Heart left ventricle (tissue), 16 donors: ENCODE results near the gene NPAS2. TPM values are rescaled to one million over a fixed set of nuclear protein-coding genes. Genes with fewer than 3 reads are reported as not detected.

Experiments
- ATAC-seq, 4 donors: fragments of 200-7000 bp; cut with Tn5 transposase; one replicate each; pipeline ENCODE4 v1.9.1; 2020 to 2022; ENCODE audit warnings: moderate library complexity in 4 of 4, mild to moderate bottlenecking in 3 of 4, moderate number of reproducible peaks in 1 of 4
- DNase-seq, 5 donors: peaks; one replicate each; pipeline ENCODE4 v3.0.0-alpha.2; 2020
- H3K27ac ChIP-seq, 12 donors: fragments of 200-600 bp; sonication (generic) in 4 of 12; one replicate each; pipeline versions ENCODE4 v1.5.0 to v1.8.0; 2016 to 2022; ENCODE audit warnings: mild to moderate bottlenecking in 2 of 12
- H3K27me3 ChIP-seq, 9 donors: fragments of 200-600 bp; sonication (generic) in 2 of 9; one replicate each; pipeline versions ENCODE4 v1.5.1 to v1.8.0; 2016 to 2022; ENCODE audit warnings: mild to moderate bottlenecking in 3 of 9
- H3K36me3 ChIP-seq, 9 donors: fragments of 200-600 bp; sonication (generic) in 2 of 9; one replicate each; pipeline versions ENCODE4 v1.5.0 to v1.8.0; 2018 to 2022; ENCODE audit warnings: mild to moderate bottlenecking in 2 of 9
- H3K4me1 ChIP-seq, 12 donors: fragments of 200-600 bp; sonication (generic) in 4 of 12; one replicate each; pipeline versions ENCODE4 v1.5.0 to v1.8.0; 2016 to 2022; ENCODE audit warnings: mild to moderate bottlenecking in 3 of 12
- H3K4me3 ChIP-seq, 12 donors: fragments of 200-600 bp; sonication (generic) in 4 of 12; one replicate each; pipeline versions ENCODE4 v1.5.0 to v1.8.0; 2017 to 2022; ENCODE audit warnings: mild to moderate bottlenecking in 9 of 12, moderate library complexity in 4 of 12
- H3K9me3 ChIP-seq, 12 donors: fragments of 200-600 bp; sonication (generic) in 4 of 12; one replicate each; pipeline versions ENCODE4 v1.5.0 to v1.8.0; 2016 to 2022; ENCODE audit warnings: mild to moderate bottlenecking in 1 of 12
- POLR2A ChIP-seq, 2 donors: fragments of 450-650 bp; IDR thresholded peaks; one replicate each; pipeline ENCODE4 v1.6.1; 2017; ENCODE audit warnings: antibody characterized with exemption in 2 of 2, mild to moderate bottlenecking in 2 of 2, moderate library complexity in 2 of 2
- WGBS, 4 donors: extraction: QIAGEN DNeasy Blood & Tissue Kit in 2 of 4; methylation state at CpG; one replicate each; pipeline versions ENCODE4 v1.1.5 to v1.1.7; 2013 to 2018; 5-methylcytosine and 5-hydroxymethylcytosine counted together
- intact Hi-C, 10 donors: fragments of 100-400 bp; cut with DNase I; formaldehyde crosslinking; loops; one replicate each; pipeline versions ENCODE4 v1.11.1 to v1.14.2; 2022
- polyA plus RNA-seq, 2 donors: library from polyadenylated mRNA; stranded (reverse); fragments of 200-250 nt; gene quantifications; one replicate each; pipeline ENCODE4 v1.2.3, GENCODE V29; 2013
- total RNA-seq, 9 donors: library from RNA; depleted of rRNA in 2 of 9; stranded (reverse); fragments of >200 nt in 2 of 9; fragmentation: NEBNext Ultra II Directional in 3 of 9; extraction: Animal tissue kit (Norgen Biotek cat#: 25700) in 3 of 9; gene quantifications; one replicate each; pipeline versions ENCODE4 v1.1.0 to v1.2.4, GENCODE V29; 2016 to 2023
- TF ChIP-seq, protein P1 (sequence below), 12 donors: fragments of 200-600 bp; sonication (generic) in 4 of 12; IDR thresholded peaks; one replicate each; pipeline versions ENCODE4 v1.5.0 to v1.8.0; 2018 to 2022; ENCODE audit warnings: antibody characterized with exemption in 12 of 12, mild to moderate bottlenecking in 5 of 12
- donor health status: ischemic (EF 13 %, LVEDD 7.1; RV severe dilation, severe dysfunction).
- donor health status: healthy with polysubstance abuse.
- donor health status: DM: no; HTN: yes; CAD: no.
- donor health status: DM: no; HTN: no; CAD: no.
- donor health status: ischemic (EF 25% LVEDD 6.9; RV normal size, moderate dysfunction).
- donor health status: ischemic (EF 25% LVEDD 5.7; RV mildly dilated, moderate dysfunction).
- donor health status: healthy.
- donor health status: DM: yes; HTN: yes; CAD: no.
- donor health status: ischemic (EF 35%, LVEDD 5.7; RV mildly dilated, moderate dysfunction).
- donor health status: nonischemic (EF 11% LVEDD 7.7; RV severe dilation, severe dysfunction).
- donor health status: DM: yes; HTN: yes; CAD: no.
- donor health status: PGD.
- donor health status: ischemic (EF 29% LVEDD 5.4; RV normal size, mild dysfunction).
- donor health status: nonischemic (EF 23%, LVEDD 6.1; RV moderate dilation, normal function).

The NPAS2 gene
- total and polyA plus RNA-seq, 11 donors: 28.2 to 144 (median 43.3) TPM

DNA sequence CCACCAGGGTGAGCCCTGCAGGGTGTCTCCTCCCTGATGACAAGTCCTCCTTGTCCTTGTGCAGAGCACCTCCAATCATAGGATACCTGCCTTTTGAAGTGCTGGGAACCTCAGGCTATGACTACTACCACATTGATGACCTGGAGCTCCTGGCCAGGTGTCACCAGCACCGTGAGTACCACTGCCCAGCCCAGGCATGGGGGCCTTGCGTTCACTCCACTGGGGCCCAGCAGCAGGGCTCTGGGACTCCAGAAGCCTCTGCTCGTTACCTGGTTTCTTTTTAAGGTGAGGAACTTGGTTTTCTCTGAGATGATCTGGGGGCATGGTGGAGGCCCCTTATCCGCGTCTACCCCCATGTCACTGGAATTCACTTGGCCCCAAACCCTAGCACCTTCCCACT is 145.7 kb downstream of the NPAS2 start:
- H3K27me3 ChIP-seq: no peaks in the 10 kb centered on the region
- intact Hi-C loops: no loop called here
- H3K4me1 ChIP-seq: peaks cover 0 to 14% (median 7%) of the 10 kb centered on the region in 12 donors
- WGBS, 4 donors: 96 to 99% (median 98%) methylated on average over 5 of the region's 5 CpGs
- TF ChIP-seq, protein P1, sequence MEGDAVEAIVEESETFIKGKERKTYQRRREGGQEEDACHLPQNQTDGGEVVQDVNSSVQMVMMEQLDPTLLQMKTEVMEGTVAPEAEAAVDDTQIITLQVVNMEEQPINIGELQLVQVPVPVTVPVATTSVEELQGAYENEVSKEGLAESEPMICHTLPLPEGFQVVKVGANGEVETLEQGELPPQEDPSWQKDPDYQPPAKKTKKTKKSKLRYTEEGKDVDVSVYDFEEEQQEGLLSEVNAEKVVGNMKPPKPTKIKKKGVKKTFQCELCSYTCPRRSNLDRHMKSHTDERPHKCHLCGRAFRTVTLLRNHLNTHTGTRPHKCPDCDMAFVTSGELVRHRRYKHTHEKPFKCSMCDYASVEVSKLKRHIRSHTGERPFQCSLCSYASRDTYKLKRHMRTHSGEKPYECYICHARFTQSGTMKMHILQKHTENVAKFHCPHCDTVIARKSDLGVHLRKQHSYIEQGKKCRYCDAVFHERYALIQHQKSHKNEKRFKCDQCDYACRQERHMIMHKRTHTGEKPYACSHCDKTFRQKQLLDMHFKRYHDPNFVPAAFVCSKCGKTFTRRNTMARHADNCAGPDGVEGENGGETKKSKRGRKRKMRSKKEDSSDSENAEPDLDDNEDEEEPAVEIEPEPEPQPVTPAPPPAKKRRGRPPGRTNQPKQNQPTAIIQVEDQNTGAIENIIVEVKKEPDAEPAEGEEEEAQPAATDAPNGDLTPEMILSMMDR (IDR thresholded peaks at IDR 0.05): no peak
- TF ChIP-seq POLR2A (IDR thresholded peaks at IDR 0.05): no peak
- no peak overlapping the region for H3K4me3 ChIP-seq
- H3K27ac ChIP-seq: no peak overlapping the region
- no peak for DNase-seq
- peaks cover 0 to 61% (median 30%) of the 10 kb centered on the region in 9 donors for H3K36me3 ChIP-seq
- ATAC-seq: no peak
- H3K9me3 ChIP-seq: no peaks in the 10 kb centered on the region

DNA sequence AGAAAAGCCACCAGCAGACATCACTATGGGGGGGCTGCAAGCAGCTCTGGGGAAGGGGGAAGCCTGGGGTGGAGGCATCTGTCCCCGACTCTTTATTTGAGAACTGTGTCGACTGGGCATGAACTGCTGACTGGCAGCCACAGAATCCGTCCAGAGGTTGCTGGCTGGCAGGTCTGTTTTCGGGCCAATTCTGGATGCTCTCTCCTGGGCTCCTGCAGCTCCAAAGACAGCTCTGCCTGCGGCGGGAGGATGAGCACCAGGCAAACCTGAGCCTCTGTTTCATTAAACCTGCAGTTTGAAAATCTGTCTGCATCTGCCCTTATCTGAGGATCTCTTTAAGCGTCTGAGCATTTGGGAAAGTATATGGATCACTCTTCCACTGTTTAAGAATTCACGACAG is 147.8 kb downstream of the NPAS2 start:
- H3K36me3 ChIP-seq: peaks cover 0 to 82% (median 48%) of the 10 kb centered on the region in 9 donors
- 83 to 91% (median 90%) methylated on average over 8 of the region's 8 CpGs for WGBS, 4 donors
- H3K4me1 ChIP-seq: peaks cover 0 to 5% (median 0%) of the 10 kb centered on the region in 12 donors
- intact Hi-C loops: no loop called here
- H3K9me3 ChIP-seq: no peaks in the 10 kb centered on the region
- H3K4me3 ChIP-seq: no peak overlapping the region
- TF ChIP-seq, protein P1 (IDR thresholded peaks at IDR 0.05): no peak
- no peak for TF ChIP-seq POLR2A (IDR thresholded peaks at IDR 0.05)
- no peak for ATAC-seq
- no peak overlapping the region for H3K27ac ChIP-seq
- DNase-seq: no peak
- H3K27me3 ChIP-seq: no peaks in the 10 kb centered on the region

DNA sequence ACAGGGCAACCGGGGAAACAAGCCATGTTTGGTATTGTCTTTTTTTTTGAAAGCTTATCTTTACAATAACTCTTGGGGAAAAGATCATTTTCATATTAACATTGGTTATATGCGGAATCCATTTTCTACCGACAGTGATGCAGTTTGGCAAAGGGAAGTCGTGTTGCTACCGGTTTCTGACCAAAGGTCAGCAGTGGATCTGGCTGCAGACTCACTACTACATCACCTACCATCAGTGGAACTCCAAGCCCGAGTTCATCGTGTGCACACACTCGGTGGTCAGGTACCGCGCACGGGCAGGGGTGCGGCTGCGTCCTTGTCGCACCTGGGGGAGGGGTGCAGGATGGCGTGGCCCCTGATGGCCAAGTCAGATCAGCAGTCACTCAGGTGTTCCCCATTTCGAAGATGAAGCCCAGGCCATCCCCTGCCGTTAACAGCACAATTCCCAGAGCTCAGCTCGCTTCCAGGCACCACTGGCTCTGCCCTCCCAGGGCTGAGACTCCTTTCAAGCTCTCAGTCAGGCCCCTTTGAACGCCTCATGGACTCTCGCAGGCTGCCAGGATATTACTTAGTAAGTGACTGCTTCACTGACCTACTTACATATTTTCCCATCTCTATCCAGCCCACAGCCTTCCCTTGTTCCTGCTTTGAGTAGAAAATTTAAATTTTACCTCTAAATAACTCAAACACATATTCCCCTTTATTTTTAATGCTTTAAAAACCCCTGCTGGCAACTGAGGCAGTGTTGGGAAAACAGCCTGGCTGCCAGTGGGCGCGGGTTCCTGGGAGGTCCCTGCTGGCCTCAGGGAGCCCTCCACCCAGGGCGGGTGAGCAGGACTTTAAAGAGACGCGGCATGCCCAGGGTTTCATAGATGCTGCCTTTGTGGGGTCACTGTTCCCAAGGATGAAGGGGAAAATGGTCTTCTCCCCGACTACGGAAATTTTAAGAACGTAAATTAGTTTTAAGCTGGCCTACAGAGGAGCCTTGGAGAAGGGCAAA is 148.5 kb downstream of the NPAS2 start:
- WGBS, 4 donors: 90 to 93% (median 91%) methylated on average over 24 to 28 of the region's 28 CpGs
- no peaks in the 10 kb centered on the region for H3K9me3 ChIP-seq
- peaks cover 0 to 89% (median 56%) of the 10 kb centered on the region in 9 donors for H3K36me3 ChIP-seq
- no peak overlapping the region for H3K27ac ChIP-seq
- DNase-seq: no peak
- TF ChIP-seq, protein P1 (IDR thresholded peaks at IDR 0.05): no peak
- TF ChIP-seq POLR2A (IDR thresholded peaks at IDR 0.05): no peak
- ATAC-seq: peak in 1 of 4 donors; percentile 25
- intact Hi-C loops: no loop called here
- H3K4me3 ChIP-seq: no peak overlapping the region
- no peaks in the 10 kb centered on the region for H3K4me1 ChIP-seq
- no peaks in the 10 kb centered on the region for H3K27me3 ChIP-seq

DNA sequence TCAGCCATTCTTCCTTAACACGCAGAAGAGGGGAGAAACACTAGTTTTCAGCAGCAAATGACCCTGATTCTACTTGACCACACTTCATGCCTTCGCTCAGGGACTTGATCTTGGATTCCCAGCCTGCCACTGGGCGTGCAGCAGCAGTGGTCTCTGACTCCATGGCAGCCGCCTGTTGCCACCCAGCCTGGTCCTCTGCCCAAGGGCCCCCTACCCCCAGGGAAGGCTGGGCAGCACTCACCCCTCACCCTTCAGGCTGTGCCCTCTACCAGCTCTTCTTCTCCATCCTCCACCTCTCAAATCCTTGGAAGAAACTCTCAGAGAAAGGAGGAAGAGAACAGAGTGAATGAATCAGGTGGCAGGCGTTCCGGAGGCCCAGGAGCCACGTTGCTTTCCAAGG is 150.1 kb downstream of the NPAS2 start:
- peak in 1 of 4 donors; percentile 18 for ATAC-seq
- H3K27ac ChIP-seq: no peak overlapping the region
- H3K36me3 ChIP-seq: peaks cover 0 to 92% (median 69%) of the 10 kb centered on the region in 9 donors
- H3K4me1 ChIP-seq: no peaks in the 10 kb centered on the region
- H3K4me3 ChIP-seq: no peak overlapping the region
- no peaks in the 10 kb centered on the region for H3K9me3 ChIP-seq
- no peak for DNase-seq
- no peak for TF ChIP-seq POLR2A (IDR thresholded peaks at IDR 0.05)
- TF ChIP-seq, protein P1 (IDR thresholded peaks at IDR 0.05): no peak
- 91 to 96% (median 93%) methylated on average over 7 of the region's 7 CpGs for WGBS, 4 donors
- no peaks in the 10 kb centered on the region for H3K27me3 ChIP-seq
- intact Hi-C loops: no loop called here
